A673 (cell line): ENCODE measurements around the gene KLK12.

Source experiments
- EZH2 ChIP-seq: fragments of 200-600 bp; sonication (generic); IDR thresholded peaks from 2 replicates; pipeline ENCODE4 v1.6.1; 2017; ENCODE audit warnings: borderline replicate concordance, low read depth, mild to moderate bottlenecking, mixed read lengths, antibody characterized with exemption, low read length; ENCODE audit not compliant: poor library complexity, severe bottlenecking
- TF ChIP-seq, protein P1 (sequence below): fragments of 300-800, 200-600 bp; sonication (generic); conservative IDR thresholded peaks from 2 replicates; pipeline ENCODE4 v1.5.1; 2017; ENCODE audit warnings: low read depth, mild to moderate bottlenecking, antibody characterized with exemption, low read length, moderate library complexity, mixed read lengths

GRCh38 chr19:51031220-51031879 lies 3.5 kb downstream of the KLK12 start:
- TF ChIP-seq, protein P1, sequence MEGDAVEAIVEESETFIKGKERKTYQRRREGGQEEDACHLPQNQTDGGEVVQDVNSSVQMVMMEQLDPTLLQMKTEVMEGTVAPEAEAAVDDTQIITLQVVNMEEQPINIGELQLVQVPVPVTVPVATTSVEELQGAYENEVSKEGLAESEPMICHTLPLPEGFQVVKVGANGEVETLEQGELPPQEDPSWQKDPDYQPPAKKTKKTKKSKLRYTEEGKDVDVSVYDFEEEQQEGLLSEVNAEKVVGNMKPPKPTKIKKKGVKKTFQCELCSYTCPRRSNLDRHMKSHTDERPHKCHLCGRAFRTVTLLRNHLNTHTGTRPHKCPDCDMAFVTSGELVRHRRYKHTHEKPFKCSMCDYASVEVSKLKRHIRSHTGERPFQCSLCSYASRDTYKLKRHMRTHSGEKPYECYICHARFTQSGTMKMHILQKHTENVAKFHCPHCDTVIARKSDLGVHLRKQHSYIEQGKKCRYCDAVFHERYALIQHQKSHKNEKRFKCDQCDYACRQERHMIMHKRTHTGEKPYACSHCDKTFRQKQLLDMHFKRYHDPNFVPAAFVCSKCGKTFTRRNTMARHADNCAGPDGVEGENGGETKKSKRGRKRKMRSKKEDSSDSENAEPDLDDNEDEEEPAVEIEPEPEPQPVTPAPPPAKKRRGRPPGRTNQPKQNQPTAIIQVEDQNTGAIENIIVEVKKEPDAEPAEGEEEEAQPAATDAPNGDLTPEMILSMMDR, result no peak
- no peak for TF ChIP-seq EZH2
